ENCODE results near the gene LYRM9.

GRCh38 chr17:27939474-27940465 lies 46.6 kb upstream of the LYRM9 start:
- TF ChIP-seq POLR2AphosphoS5 (IDR thresholded peaks at IDR 0.05) (no peak), EP300 (IDR thresholded peaks at IDR 0.05) (no peak)
